ENCODE measurements around the gene SH3BP5L.

DNA sequence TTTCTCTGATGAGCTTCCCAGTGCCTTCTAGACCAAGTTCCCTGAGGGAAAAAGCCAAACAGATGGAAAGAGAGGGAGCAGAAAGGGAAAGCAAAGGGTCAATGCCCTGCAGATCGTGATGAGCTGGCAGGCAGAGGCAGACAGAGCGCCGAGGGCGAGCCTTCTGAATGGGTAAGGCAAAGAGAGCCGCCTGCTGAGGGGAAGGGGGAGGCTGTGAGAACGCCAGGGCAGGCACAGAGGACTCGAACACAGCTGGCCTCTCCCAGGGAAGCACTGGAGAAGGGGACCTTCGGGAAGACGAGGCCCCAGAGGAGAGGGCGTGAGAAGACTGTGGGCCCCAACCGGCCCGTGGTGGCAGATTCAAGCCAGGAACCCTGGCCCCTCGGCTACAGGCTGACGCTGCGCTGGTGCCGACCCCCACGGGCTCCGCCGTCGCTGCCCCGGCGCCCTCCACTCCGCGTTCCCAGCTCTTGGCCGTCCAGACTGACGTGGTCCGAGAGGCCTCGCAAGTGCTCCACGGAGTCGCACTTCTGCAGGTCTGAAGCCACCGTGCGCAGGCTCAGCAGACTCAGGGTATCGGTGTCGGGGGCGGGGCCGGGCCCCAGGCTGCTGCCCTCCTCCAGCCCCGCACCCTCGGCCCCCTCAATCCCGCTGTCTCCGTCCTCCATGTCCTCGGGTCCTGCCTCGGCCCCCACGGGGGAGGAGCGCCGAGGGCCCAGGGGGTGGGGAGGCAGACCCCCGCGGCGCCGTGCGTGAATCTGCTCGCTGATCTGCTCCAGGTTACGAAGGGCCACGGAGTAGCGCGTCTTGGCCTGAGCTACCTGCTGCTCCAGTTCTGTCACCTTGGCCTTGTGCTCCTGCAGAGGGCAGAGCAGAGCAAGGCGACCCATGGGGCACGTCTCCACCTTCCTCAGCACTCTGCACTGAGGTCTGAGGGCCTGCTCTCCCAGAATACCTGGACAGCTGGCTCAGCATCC is 13.9 kb downstream of the SH3BP5L start:
- TF ChIP-seq POLR2A (IDR thresholded peaks at IDR 0.05): no peak
- TF ChIP-seq, protein P1, sequence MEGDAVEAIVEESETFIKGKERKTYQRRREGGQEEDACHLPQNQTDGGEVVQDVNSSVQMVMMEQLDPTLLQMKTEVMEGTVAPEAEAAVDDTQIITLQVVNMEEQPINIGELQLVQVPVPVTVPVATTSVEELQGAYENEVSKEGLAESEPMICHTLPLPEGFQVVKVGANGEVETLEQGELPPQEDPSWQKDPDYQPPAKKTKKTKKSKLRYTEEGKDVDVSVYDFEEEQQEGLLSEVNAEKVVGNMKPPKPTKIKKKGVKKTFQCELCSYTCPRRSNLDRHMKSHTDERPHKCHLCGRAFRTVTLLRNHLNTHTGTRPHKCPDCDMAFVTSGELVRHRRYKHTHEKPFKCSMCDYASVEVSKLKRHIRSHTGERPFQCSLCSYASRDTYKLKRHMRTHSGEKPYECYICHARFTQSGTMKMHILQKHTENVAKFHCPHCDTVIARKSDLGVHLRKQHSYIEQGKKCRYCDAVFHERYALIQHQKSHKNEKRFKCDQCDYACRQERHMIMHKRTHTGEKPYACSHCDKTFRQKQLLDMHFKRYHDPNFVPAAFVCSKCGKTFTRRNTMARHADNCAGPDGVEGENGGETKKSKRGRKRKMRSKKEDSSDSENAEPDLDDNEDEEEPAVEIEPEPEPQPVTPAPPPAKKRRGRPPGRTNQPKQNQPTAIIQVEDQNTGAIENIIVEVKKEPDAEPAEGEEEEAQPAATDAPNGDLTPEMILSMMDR (IDR thresholded peaks at IDR 0.05): peak in 3 of 4 donors; percentile 7 to 29 (median 13)
